ENCODE measurements around the gene MGMT.

DNA sequence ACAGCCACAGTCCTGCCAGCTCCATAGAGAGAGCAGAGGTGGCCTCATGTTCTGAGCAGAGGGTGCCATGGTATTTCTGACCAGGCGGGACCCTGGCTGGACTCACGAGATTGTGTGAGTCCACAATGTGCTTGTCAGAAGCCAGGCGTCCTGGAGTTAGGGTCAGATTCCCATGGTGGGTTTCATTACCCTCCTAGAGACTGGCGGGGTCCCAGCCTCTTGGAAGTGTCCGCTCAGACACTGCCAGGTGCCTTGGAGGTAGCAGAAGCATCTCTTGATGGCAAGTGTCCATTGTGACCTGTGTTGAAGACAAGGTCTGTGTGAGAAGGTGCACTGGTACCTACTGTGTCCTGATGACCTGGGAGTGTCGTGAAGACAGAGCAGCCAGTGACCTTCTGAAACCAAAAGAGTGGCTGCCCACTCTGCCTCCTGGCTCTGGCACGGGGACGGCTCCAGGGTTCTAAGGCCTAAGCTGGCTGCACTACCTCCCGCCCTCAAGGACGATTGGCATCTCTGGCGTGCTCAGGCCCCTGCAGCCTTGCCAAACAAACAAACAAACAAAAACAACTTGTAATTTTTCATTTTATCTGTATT lies 56.8 kb downstream of the MGMT start:
- TF ChIP-seq, protein P1, sequence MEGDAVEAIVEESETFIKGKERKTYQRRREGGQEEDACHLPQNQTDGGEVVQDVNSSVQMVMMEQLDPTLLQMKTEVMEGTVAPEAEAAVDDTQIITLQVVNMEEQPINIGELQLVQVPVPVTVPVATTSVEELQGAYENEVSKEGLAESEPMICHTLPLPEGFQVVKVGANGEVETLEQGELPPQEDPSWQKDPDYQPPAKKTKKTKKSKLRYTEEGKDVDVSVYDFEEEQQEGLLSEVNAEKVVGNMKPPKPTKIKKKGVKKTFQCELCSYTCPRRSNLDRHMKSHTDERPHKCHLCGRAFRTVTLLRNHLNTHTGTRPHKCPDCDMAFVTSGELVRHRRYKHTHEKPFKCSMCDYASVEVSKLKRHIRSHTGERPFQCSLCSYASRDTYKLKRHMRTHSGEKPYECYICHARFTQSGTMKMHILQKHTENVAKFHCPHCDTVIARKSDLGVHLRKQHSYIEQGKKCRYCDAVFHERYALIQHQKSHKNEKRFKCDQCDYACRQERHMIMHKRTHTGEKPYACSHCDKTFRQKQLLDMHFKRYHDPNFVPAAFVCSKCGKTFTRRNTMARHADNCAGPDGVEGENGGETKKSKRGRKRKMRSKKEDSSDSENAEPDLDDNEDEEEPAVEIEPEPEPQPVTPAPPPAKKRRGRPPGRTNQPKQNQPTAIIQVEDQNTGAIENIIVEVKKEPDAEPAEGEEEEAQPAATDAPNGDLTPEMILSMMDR (conservative IDR thresholded peaks at IDR 0.05 in 1 of 2, IDR thresholded peaks at IDR 0.05 in 1 of 2; ENCODE audit: extremely low read depth in 1 of 2, insufficient read depth in 1 of 2, low read depth in 1 of 2, low read length in 2 of 2), result no peak
- no peak for TF ChIP-seq EZH2 (IDR thresholded peaks at IDR 0.05; ENCODE audit: borderline replicate concordance, low read length)
